ENCODE data around the gene JMJD7. TPM values are rescaled to one million over a fixed set of nuclear protein-coding genes. Genes with fewer than 3 reads are reported as not detected.

JMJD7 gene
- total RNA-seq, 4 donors from 2014 or later, result 0.59 to 27.2 (median 9.8) TPM

DNA sequence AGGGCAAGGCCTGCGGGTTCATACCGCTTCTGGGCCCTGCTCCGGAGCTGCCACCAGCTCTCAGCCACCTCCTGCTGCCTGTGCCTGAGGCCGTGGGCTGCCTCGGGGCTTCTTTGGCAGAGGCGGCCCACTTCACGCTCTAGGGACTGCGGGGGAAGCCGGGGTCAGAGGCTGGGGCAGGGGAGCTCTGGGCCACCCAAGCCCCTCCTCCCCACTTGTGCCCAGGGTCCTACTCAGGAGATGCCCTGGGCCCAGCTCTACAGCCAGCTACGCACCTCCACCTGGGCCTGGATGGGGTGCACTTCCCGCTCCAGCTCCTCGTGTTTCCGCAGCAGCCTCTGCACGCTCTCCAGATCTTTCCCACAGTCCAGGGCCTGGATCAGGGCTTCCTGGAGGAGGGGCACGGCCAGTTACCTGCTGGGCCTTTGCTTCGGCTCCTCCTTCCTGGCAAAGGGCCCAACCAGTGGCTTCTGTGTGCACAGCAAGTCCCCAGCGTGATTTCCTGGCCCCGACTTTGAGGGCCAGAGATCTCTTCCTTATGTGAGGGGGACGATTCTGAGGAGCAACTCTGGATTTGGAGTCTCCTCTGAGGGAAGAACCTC lies 34.7 kb downstream of the JMJD7 start:
- intact Hi-C loops (cut with DNase I; ENCODE audit: low total_unique reads), result no loop called here
- H3K4me1 ChIP-seq, result no peaks in the 10 kb centered on the region
- no peaks in the 10 kb centered on the region for H3K36me3 ChIP-seq
- DNase-seq, result no peak
- H3K9me3 ChIP-seq, result no peaks in the 10 kb centered on the region
- TF ChIP-seq CTCF (IDR thresholded peaks at IDR 0.05), result no peak
- TF ChIP-seq POLR2A (IDR thresholded peaks at IDR 0.05), result no peak
- H3K27ac ChIP-seq, result no peak overlapping the region
- no peak overlapping the region for H3K4me3 ChIP-seq
- H3K27me3 ChIP-seq, result no peaks in the 10 kb centered on the region

DNA sequence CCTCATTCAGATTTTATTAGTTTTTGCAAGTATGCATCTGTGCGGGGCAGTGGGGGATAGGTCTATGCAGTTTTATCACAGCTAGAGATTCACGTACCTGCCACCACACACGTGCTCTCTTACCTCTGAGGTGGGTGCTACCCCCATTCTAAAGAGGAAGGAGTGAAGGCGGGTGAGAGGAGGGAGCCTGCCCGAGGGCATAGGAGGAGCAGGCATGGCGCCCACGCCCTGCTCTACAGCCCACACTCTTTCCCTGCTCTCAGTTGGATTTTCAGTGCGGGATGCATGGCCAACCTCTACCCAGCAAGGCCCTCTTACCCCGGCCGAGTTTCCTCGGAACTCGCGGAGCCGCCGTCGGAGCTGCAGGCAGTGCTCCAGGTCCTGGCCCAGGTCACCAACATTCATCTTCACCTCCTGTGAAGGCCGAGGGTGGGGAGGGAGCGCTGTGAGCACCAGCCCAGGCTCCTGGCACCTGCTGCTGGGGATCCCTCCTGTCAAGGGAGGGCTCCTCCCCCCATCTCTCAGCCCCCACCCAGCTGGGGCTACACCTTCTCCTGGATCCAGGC lies 37.7 kb downstream of the JMJD7 start:
- Histone ChIP-seq H3K36me3 (no peaks in the 10 kb centered on the region), H3K4me1 (no peaks in the 10 kb centered on the region), H3K4me3 (no peak overlapping the region), H3K27ac (no peak overlapping the region), H3K27me3 (no peaks in the 10 kb centered on the region), H3K9me3 (no peaks in the 10 kb centered on the region)
- DNase-seq, result no peak
- intact Hi-C loops (cut with DNase I; ENCODE audit: low total_unique reads), result no loop called here
- no peak for TF ChIP-seq POLR2A (IDR thresholded peaks at IDR 0.05)
- TF ChIP-seq CTCF (IDR thresholded peaks at IDR 0.05), result no peak

GRCh38 chr15:41866263-41866703 lies 38.4 kb downstream of the JMJD7 start:
- Histone ChIP-seq H3K27ac (no peak overlapping the region), H3K27me3 (no peaks in the 10 kb centered on the region), H3K4me3 (no peak overlapping the region), H3K4me1 (no peaks in the 10 kb centered on the region), H3K9me3 (no peaks in the 10 kb centered on the region), H3K36me3 (no peaks in the 10 kb centered on the region)
- intact Hi-C loops (cut with DNase I; ENCODE audit: low total_unique reads), result no loop called here
- no peak for DNase-seq
- TF ChIP-seq CTCF (IDR thresholded peaks at IDR 0.05) (no peak), POLR2A (IDR thresholded peaks at IDR 0.05) (no peak)

- Histone ChIP-seq H3K9me3 (no peaks in the 10 kb centered on the region), H3K36me3 (no peaks in the 10 kb centered on the region), H3K27me3 (no peaks in the 10 kb centered on the region), H3K4me3 (no peak overlapping the region), H3K27ac (no peak overlapping the region), H3K4me1 (no peaks in the 10 kb centered on the region)
- intact Hi-C loops (cut with DNase I; ENCODE audit: low total_unique reads), result no loop called here
- DNase-seq, result no peak
- TF ChIP-seq CTCF (IDR thresholded peaks at IDR 0.05) (no peak), POLR2A (IDR thresholded peaks at IDR 0.05) (no peak)
These were observed 39.1 kb downstream of the JMJD7 start for GRCh38 chr15:41866872-41867579.

DNA sequence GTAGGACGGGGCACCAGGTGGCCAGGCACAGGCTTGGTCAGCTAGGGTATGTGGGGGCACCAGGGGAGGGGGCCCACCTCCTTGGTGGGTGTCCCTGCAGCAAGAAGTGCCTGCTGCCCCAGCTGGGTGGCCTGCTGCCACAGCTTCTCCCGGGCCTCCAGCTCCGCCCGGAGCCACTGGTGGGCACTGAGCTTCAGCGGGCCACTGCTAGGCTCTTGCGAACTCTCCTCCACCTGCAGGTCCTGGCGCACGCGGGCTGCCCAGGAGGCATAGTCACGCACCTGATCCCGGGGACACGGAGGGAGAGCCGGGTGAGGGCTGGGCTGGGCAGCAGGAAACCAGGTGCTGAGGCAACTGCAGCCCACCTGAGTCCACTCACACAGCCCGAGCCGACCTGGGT lies 40.4 kb downstream of the JMJD7 start:
- H3K27ac ChIP-seq, result no peak overlapping the region
- DNase-seq, result no peak
- H3K4me3 ChIP-seq, result no peak overlapping the region
- no peaks in the 10 kb centered on the region for H3K36me3 ChIP-seq
- no peaks in the 10 kb centered on the region for H3K9me3 ChIP-seq
- intact Hi-C loops (cut with DNase I; ENCODE audit: low total_unique reads), result no loop called here
- TF ChIP-seq CTCF (IDR thresholded peaks at IDR 0.05) (no peak), POLR2A (IDR thresholded peaks at IDR 0.05) (no peak)
- no peaks in the 10 kb centered on the region for H3K4me1 ChIP-seq
- H3K27me3 ChIP-seq, result no peaks in the 10 kb centered on the region

Measured in uterus (tissue), 4 donors.